ENCODE measurements around the gene APBA3. TPM values are rescaled to one million over a fixed set of nuclear protein-coding genes. Genes with fewer than 3 reads are reported as not detected.
"Not testable (repeated sequence)": the region's sequence is repeated elsewhere in the genome, so short reads cannot be mapped to it uniquely, and the experiment has no call there.

APBA3 gene
- total and polyA plus RNA-seq, 5 donors from 2014 or later = 35.0 to 81.0 (median 45.9) TPM

DNA sequence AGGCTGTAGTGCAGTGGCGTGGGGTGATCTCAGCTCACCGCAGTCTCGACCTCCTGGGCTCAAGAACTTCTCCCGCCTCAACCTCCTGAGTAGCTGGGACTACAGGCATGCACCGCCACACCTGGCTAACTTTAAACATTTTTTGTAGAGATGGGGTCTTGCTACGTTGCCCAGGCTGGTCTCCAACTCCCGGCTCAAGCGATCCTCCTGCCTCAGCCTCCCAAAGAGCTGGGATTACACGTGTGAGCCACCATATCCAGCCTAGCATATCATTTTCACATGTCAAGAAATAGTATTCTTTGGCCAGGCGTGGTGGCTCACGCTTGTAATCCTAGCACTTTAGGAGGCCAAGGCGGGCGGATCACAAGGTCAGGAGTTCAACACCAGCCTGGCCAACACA lies 3.2 kb downstream of the APBA3 start:
- not testable (repeated sequence) for H3K9me3 ChIP-seq (ENCODE audit: control insufficient read depth in 2 of 2, low read length in 2 of 2); ATAC-seq (ENCODE audit: low read depth in 2 of 2); H3K27ac ChIP-seq (ENCODE audit: insufficient read depth, low read length, poor library complexity, severe bottlenecking); H3K9me3 Mint-ChIP-seq; DNase-seq; H3K4me3 ChIP-seq (ENCODE audit: low read depth, low read length); H3K27me3 Mint-ChIP-seq; H3K27me3 ChIP-seq (ENCODE audit: control insufficient read depth, insufficient read depth, low read length)
- Mint-ChIP-seq H3K36me3 (peaks cover 14% of the 10 kb centered on the region), H3K4me3 (peak overlapping the region in 3 of 4 donors; percentile 10 to 55 (median 53)), H3K27ac (peak overlapping the region in 1 of 3 donors; percentile 56), H3K4me1 (peaks cover 5 to 82% (median 39%) of the 10 kb centered on the region in 4 donors)
- H3K4me1 ChIP-seq (ENCODE audit: control insufficient read depth, insufficient read depth, low read length, poor library complexity, severe bottlenecking) = peaks cover 31% of the 10 kb centered on the region
- H3K36me3 ChIP-seq (ENCODE audit: control insufficient read depth, insufficient read depth, low read length) = peaks cover 17% of the 10 kb centered on the region

DNA sequence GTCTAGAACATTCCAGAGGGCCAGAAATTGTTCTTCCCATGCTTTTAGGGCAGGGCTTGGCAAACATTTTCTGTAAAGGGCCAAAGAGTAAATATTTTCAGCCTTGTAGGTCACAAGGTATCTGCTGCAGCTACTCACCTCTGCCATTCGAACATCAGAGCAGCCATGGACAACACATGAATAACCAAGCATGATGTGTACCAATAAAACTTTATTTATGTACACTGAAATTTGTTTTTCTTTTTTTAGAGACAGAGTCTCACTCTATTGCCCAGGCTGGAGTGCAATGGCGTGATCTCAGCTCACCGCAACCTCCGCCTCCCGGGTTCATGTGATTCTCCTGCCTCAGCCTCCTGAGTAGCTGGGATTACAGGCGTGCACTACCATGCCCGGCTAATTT lies 3.8 kb downstream of the APBA3 start:
- peaks cover 5 to 76% (median 36%) of the 10 kb centered on the region in 4 donors for H3K4me1 Mint-ChIP-seq
- H3K27ac Mint-ChIP-seq; ATAC-seq (ENCODE audit: low read depth in 2 of 2); H3K9me3 Mint-ChIP-seq; H3K9me3 ChIP-seq (ENCODE audit: control insufficient read depth in 2 of 2, low read length in 2 of 2); H3K27ac ChIP-seq (ENCODE audit: insufficient read depth, low read length, poor library complexity, severe bottlenecking); H3K27me3 ChIP-seq (ENCODE audit: control insufficient read depth, insufficient read depth, low read length); DNase-seq; H3K36me3 Mint-ChIP-seq; H3K27me3 Mint-ChIP-seq; H3K4me3 ChIP-seq (ENCODE audit: low read depth, low read length): not testable (repeated sequence)
- Histone ChIP-seq H3K36me3 (ENCODE audit: control insufficient read depth, insufficient read depth, low read length) (peaks cover 19% of the 10 kb centered on the region), H3K4me1 (ENCODE audit: control insufficient read depth, insufficient read depth, low read length, poor library complexity, severe bottlenecking) (peaks cover 27% of the 10 kb centered on the region)
- peak overlapping the region; percentile 21 to 53 (median 40) for H3K4me3 Mint-ChIP-seq

DNA sequence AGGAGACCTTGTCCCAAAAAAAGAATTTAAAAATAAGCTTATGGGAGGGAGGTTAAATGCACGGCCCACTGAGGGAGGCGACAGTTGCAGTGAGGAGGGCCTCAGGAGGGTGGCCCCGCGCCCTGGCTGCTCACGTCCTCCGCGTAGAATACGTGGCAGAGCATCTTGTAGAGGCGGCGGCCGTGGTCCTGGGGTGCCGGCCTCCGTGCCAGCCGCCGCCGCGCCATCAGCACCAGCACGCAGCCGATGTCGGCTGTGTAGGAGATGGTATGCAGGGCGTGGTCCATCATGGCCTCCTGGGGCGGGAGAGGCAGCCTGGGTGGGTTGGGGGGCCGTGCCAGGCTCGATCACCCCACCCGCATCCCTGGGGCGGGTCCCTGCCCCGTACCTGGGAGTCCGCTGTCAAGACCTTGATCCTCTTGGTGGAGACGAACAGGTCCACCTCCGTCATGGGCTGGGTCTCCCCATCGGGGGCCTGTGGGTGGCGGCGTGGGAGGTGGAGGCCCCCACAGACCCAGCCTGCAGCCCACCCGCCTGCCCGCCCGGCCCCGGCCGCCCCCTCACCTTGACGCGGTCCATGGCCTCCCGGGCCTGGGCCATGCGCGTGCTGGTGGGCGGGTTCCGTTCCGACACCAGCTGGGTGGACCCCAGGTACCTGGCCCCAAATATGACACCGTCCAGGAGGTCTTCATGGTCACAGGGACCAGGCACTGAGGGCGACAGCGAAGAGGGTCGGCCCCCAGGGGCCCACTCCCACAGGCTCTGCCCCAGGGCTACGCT lies 7.7 kb downstream of the APBA3 start:
- peaks cover 27% of the 10 kb centered on the region for H3K36me3 Mint-ChIP-seq
- H3K4me3 Mint-ChIP-seq = peak overlapping the region in 1 of 4 donors; percentile 75
- no peaks in the 10 kb centered on the region for H3K27me3 Mint-ChIP-seq
- no peaks in the 10 kb centered on the region for H3K9me3 Mint-ChIP-seq
- H3K27ac Mint-ChIP-seq = no peak overlapping the region
- Histone ChIP-seq H3K27me3 (ENCODE audit: control insufficient read depth, insufficient read depth, low read length) (no peaks in the 10 kb centered on the region), H3K4me3 (ENCODE audit: low read depth, low read length) (no peak overlapping the region), H3K36me3 (ENCODE audit: control insufficient read depth, insufficient read depth, low read length) (peaks cover 47% of the 10 kb centered on the region), H3K27ac (ENCODE audit: insufficient read depth, low read length, poor library complexity, severe bottlenecking) (no peak overlapping the region), H3K9me3 (ENCODE audit: control insufficient read depth in 2 of 2, low read length in 2 of 2) (no peaks in the 10 kb centered on the region), H3K4me1 (ENCODE audit: control insufficient read depth, insufficient read depth, low read length, poor library complexity, severe bottlenecking) (peaks cover 4% of the 10 kb centered on the region)
- peaks cover 0 to 40% (median 22%) of the 10 kb centered on the region in 4 donors for H3K4me1 Mint-ChIP-seq
- DNase-seq (no peak), ATAC-seq (ENCODE audit: low read depth in 2 of 2) (no peak)

DNA sequence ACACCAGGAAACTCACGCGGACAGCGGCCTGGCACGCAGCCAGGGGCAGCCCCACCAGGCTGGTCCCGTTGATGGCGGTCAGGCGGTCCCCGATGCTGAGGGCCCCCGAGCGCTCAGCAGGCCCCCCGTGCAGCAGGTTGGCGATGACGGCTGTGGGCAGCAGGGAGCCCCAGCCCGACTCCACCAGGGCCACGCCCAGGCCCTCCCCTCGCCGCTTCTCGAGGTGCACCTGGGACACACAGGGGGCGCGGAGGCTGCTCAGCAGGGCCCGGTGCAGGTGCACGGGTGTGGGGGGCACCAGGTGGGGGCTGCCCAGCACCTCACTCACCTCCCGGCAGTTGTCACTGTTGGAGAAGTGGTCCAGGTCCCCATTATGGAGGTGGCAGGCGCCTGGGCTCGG lies 9.0 kb downstream of the APBA3 start:
- H3K4me3 ChIP-seq (ENCODE audit: low read depth, low read length) = no peak overlapping the region
- H3K4me1 Mint-ChIP-seq = peaks cover 0 to 31% (median 19%) of the 10 kb centered on the region in 4 donors
- H3K9me3 ChIP-seq (ENCODE audit: control insufficient read depth in 2 of 2, low read length in 2 of 2) = no peaks in the 10 kb centered on the region
- peaks cover 4% of the 10 kb centered on the region for H3K4me1 ChIP-seq (ENCODE audit: control insufficient read depth, insufficient read depth, low read length, poor library complexity, severe bottlenecking)
- H3K36me3 Mint-ChIP-seq = peaks cover 27% of the 10 kb centered on the region
- H3K27ac ChIP-seq (ENCODE audit: insufficient read depth, low read length, poor library complexity, severe bottlenecking) = no peak overlapping the region
- ATAC-seq (ENCODE audit: low read depth in 2 of 2) = no peak
- H3K9me3 Mint-ChIP-seq = no peaks in the 10 kb centered on the region
- H3K27me3 ChIP-seq (ENCODE audit: control insufficient read depth, insufficient read depth, low read length) = no peaks in the 10 kb centered on the region
- H3K27me3 Mint-ChIP-seq = no peaks in the 10 kb centered on the region
- H3K36me3 ChIP-seq (ENCODE audit: control insufficient read depth, insufficient read depth, low read length) = peaks cover 39% of the 10 kb centered on the region
- no peak for DNase-seq
- H3K27ac Mint-ChIP-seq = no peak overlapping the region
- H3K4me3 Mint-ChIP-seq = no peak overlapping the region

DNA sequence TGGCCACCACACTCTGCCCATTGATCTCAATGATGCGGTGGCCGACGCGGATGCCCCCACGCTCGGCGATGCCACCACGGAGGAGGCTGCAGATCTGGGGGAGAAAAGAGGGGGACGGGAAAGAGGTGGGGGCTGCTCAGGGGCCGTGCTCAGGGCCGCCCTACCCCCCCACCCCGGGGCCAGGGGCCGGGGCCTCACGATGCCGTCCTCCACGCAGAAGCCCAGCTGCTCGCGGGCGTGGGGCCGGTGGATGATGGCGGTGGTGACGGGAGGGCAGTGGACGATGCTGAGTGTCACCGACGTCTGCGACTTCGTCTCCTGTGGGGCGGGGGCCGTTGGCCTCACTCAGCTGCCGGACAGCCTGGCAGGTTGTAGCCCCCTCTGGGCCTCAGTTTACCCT lies 10.3 kb downstream of the APBA3 start:
- no peak for DNase-seq
- H3K27ac ChIP-seq (ENCODE audit: insufficient read depth, low read length, poor library complexity, severe bottlenecking) = no peak overlapping the region
- Mint-ChIP-seq H3K4me3 (no peak overlapping the region), H3K27ac (no peak overlapping the region), H3K36me3 (peaks cover 27% of the 10 kb centered on the region), H3K9me3 (no peaks in the 10 kb centered on the region), H3K27me3 (no peaks in the 10 kb centered on the region), H3K4me1 (peaks cover 0 to 25% (median 12%) of the 10 kb centered on the region in 4 donors)
- H3K27me3 ChIP-seq (ENCODE audit: control insufficient read depth, insufficient read depth, low read length) = no peaks in the 10 kb centered on the region
- H3K9me3 ChIP-seq (ENCODE audit: control insufficient read depth in 2 of 2, low read length in 2 of 2) = no peaks in the 10 kb centered on the region
- peaks cover 34% of the 10 kb centered on the region for H3K36me3 ChIP-seq (ENCODE audit: control insufficient read depth, insufficient read depth, low read length)
- no peaks in the 10 kb centered on the region for H3K4me1 ChIP-seq (ENCODE audit: control insufficient read depth, insufficient read depth, low read length, poor library complexity, severe bottlenecking)
- no peak overlapping the region for H3K4me3 ChIP-seq (ENCODE audit: low read depth, low read length)
- ATAC-seq (ENCODE audit: low read depth in 2 of 2) = no peak

DNA sequence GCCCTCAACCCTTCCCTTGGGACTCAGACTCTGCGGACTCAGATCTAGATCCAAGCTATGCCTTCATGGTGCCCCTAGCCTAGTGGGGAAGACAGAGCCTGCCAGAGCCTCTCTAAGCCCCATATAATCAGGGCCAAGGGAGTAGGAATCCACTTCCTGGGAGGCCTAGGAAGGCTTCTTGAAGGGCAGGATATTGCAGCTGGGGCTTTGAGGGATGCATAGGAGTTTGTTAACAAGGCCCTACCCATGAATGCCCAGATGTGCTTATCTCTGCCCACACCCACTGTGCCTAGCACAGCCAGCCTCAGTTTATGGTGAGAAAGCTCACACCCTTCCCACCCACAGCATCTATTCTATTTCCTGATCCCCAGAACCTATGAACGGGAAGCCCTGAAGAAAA lies 11.3 kb downstream of the APBA3 start:
- Histone ChIP-seq H3K4me1 (ENCODE audit: control insufficient read depth, insufficient read depth, low read length, poor library complexity, severe bottlenecking) (no peaks in the 10 kb centered on the region), H3K4me3 (ENCODE audit: low read depth, low read length) (no peak overlapping the region), H3K36me3 (ENCODE audit: control insufficient read depth, insufficient read depth, low read length) (peaks cover 34% of the 10 kb centered on the region), H3K27me3 (ENCODE audit: control insufficient read depth, insufficient read depth, low read length) (no peaks in the 10 kb centered on the region), H3K27ac (ENCODE audit: insufficient read depth, low read length, poor library complexity, severe bottlenecking) (no peak overlapping the region), H3K9me3 (ENCODE audit: control insufficient read depth in 2 of 2, low read length in 2 of 2) (no peaks in the 10 kb centered on the region)
- peaks cover 22% of the 10 kb centered on the region for H3K36me3 Mint-ChIP-seq
- no peaks in the 10 kb centered on the region for H3K27me3 Mint-ChIP-seq
- DNase-seq (no peak), ATAC-seq (ENCODE audit: low read depth in 2 of 2) (no peak)
- H3K9me3 Mint-ChIP-seq = no peaks in the 10 kb centered on the region
- H3K4me1 Mint-ChIP-seq = peaks cover 0 to 18% (median 7%) of the 10 kb centered on the region in 4 donors
- H3K27ac Mint-ChIP-seq = no peak overlapping the region
- no peak overlapping the region for H3K4me3 Mint-ChIP-seq

DNA sequence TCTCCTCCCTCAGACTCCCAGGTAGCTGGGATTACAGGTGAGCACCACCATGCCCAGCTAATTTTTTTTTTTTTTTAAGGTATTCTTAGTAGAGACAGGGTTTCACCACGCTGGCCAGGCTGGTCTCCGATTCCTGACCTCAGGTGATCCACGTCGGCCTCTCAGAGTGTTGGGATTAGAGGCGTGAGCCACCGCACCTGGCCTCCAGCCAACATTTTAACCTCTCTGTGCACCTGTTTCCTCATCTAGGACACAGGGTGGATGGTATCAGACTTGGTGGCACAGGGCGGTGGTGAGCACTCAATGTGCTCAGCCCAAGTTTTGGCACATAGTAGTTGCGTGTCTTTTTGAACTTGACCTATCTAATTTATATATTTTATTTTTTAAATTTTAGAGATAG lies 12.5 kb downstream of the APBA3 start:
- H3K4me1 Mint-ChIP-seq = peaks cover 0 to 6% (median 0%) of the 10 kb centered on the region in 4 donors
- no peak overlapping the region for H3K27ac ChIP-seq (ENCODE audit: insufficient read depth, low read length, poor library complexity, severe bottlenecking)
- no peaks in the 10 kb centered on the region for H3K27me3 ChIP-seq (ENCODE audit: control insufficient read depth, insufficient read depth, low read length)
- H3K27me3 Mint-ChIP-seq = no peaks in the 10 kb centered on the region
- H3K9me3 Mint-ChIP-seq = no peaks in the 10 kb centered on the region
- no peak overlapping the region for H3K27ac Mint-ChIP-seq
- H3K36me3 ChIP-seq (ENCODE audit: control insufficient read depth, insufficient read depth, low read length) = peaks cover 30% of the 10 kb centered on the region
- peaks cover 18% of the 10 kb centered on the region for H3K36me3 Mint-ChIP-seq
- no peak overlapping the region for H3K4me3 Mint-ChIP-seq
- ATAC-seq (ENCODE audit: low read depth in 2 of 2) (no peak), DNase-seq (no peak)
- H3K4me3 ChIP-seq (ENCODE audit: low read depth, low read length) = no peak overlapping the region
- H3K4me1 ChIP-seq (ENCODE audit: control insufficient read depth, insufficient read depth, low read length, poor library complexity, severe bottlenecking) = no peaks in the 10 kb centered on the region
- no peaks in the 10 kb centered on the region for H3K9me3 ChIP-seq (ENCODE audit: control insufficient read depth in 2 of 2, low read length in 2 of 2)

Data from CD4-positive, CD25-positive, alpha-beta regulatory T cell (primary cell).